ENCODE measurements around the gene CREB5. TPM values are rescaled to one million over a fixed set of nuclear protein-coding genes. Genes with fewer than 3 reads are reported as not detected.

Gene CREB5
- total and polyA plus RNA-seq, 2 donors (not counting 3 experiments of a cell fraction or from before 2014, with no cell fraction given) = 19.6 to 28.4 TPM

GRCh38 chr7:28800150-28800549, 387.8 kb downstream of the CREB5 start:
- no peak overlapping the region for H3K4me2 ChIP-seq (ENCODE audit: insufficient read depth, low read length)
- no peaks in the 10 kb centered on the region for H3K4me1 ChIP-seq (ENCODE audit: control insufficient read depth, extremely low read depth, insufficient read depth, low read length)
- no peak overlapping the region for H3K9ac ChIP-seq (replicated peaks; ENCODE audit: extremely low read depth, insufficient read depth, low read length)
- H3K4me3 ChIP-seq (replicated peaks in 1 of 3; ENCODE audit: insufficient read depth in 1 of 3, low read depth in 1 of 3, low read length in 3 of 3) = no peak overlapping the region
- no peaks in the 10 kb centered on the region for H3K9me3 ChIP-seq (replicated peaks; ENCODE audit: control insufficient read depth, insufficient read depth, low read length)
- no peaks in the 10 kb centered on the region for H4K20me1 ChIP-seq (replicated peaks; ENCODE audit: control insufficient read depth, extremely low read depth, insufficient read depth, low read length)
- ChIA-PET CTCF (no interaction called here), POLR2A (no interaction called here)
- FAIRE-seq (no peak), DNase-seq (ENCODE audit: low read depth, low spot score) (no peak)
- intact Hi-C loops (cut with micrococcal nuclease) = no loop called here
- H3K79me2 ChIP-seq (ENCODE audit: control insufficient read depth, insufficient read depth, low read length) = no peaks in the 10 kb centered on the region
- H3K36me3 ChIP-seq (ENCODE audit: control insufficient read depth in 2 of 2, extremely low read depth in 1 of 2, insufficient read depth in 2 of 2, low read length in 2 of 2) = peaks cover 0 to 4% of the 10 kb centered on the region in 2 experiments
- no peak overlapping the region for H2AFZ ChIP-seq (ENCODE audit: low read depth, low read length)
- dilution Hi-C loops (cut with MboI; ENCODE audit: extremely low pct_ligation_motif_present, low sequenced_read_pairs) = no loop called here
- BruUV-seq (replicated peaks) = no TSS peak
- no peaks in the 10 kb centered on the region for H3K27me3 ChIP-seq (ENCODE audit: control insufficient read depth in 2 of 2, insufficient read depth in 2 of 2, low read length in 2 of 2)
- TF ChIP-seq GATA2 (IDR thresholded peaks at IDR 0.05; ENCODE audit: insufficient read depth, insufficient read length, low read depth, low read length) = no peak
- no peak for TF ChIP-seq POLR2A (IDR thresholded peaks at IDR 0.05; ENCODE audit: low read depth, low read length)
- no peak for TF ChIP-seq EZH2 (IDR thresholded peaks at IDR 0.05; ENCODE audit: borderline replicate concordance, low read depth, low read length, severe bottlenecking)
- TF ChIP-seq CTCF (IDR thresholded peaks at IDR 0.05; ENCODE audit: extremely low read depth in 1 of 2, insufficient read depth in 1 of 2, low read depth in 1 of 2, low read length in 2 of 2) = no peak
- no peak for TF ChIP-seq MYC (IDR thresholded peaks at IDR 0.05; ENCODE audit: low read depth, low read length)
- TF ChIP-seq JUN (IDR thresholded peaks at IDR 0.05; ENCODE audit: borderline replicate concordance, insufficient read depth, insufficient read length, low read depth) = no peak
- TF ChIP-seq FOS (IDR thresholded peaks at IDR 0.05; ENCODE audit: borderline replicate concordance, insufficient read depth, low read length) = no peak
- no peak for TF ChIP-seq POLR2AphosphoS5 (IDR thresholded peaks at IDR 0.05; ENCODE audit: insufficient read depth, low read depth, low read length)
- TF ChIP-seq MAX (IDR thresholded peaks at IDR 0.05; ENCODE audit: insufficient read depth, insufficient read length) = no peak
- no peaks in the 10 kb centered on the region for H3K9me1 ChIP-seq (replicated peaks; ENCODE audit: control insufficient read depth, extremely low read depth, insufficient read depth, low read length)
- H3K27ac ChIP-seq (ENCODE audit: insufficient read depth, low read depth, low read length) = no peak overlapping the region

Data from endothelial cell of umbilical vein (primary cell).